Measurements from ENCODE around the gene EPSTI1.
"Not testable (repeated sequence)": the region's sequence is repeated elsewhere in the genome, so short reads cannot be mapped to it uniquely, and the experiment has no call there.

The EPSTI1 gene

DNA sequence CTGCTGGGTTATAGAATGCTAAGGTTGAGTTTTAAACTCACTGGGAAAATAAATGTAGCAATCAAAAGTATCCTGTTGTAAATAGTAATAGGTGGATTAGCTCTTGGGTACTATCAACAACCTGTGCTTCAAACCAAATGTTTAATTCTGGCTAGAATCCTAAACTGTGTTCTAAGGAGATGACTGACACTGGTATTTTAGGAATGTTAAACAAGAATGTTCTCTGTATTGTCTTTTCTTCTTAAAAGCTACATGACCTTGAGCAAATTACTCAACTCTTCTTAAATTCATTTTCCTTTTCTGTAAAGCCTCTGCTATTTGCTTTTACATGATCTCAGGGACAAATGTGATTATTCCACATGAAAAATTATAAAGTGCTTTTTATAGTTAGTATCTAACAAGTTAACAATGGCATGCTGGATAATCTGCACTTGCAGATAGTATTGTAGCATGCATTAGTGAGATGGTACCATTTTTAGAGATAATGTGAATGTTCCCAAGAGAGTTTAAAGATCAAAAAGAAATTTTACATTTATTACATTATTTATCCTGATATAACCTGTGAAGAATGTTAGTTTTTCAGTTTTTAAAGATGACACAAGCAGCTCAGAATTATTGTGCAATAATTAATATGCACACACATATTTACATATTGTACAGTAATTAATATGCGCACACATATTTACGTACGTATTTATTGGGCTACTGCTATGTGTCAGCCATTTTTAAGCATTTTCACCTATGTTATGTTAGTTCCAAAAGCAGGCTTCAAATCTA, 13.6 kb upstream of the EPSTI1 start:
- DNase-seq: no peak

DNA sequence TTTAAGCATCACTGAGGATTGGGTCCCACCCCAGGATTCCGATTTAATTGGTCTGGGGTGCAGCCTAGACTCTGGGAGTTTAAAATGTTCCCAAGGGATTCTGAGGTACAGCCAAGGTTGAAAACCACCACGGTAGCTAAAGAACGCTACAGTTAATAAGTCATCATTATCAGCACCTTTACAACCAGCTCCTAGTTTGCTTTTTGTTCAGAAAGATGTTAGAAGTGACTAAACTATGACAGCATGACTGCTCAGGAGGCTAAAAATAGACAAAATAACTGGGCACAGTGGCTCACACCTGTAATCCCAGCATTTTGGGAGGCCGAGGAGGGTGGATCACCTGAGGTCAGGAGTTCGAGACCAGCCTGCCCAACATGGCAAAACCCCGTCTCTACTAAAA, 11.7 kb upstream of the EPSTI1 start:
- DNase-seq: no peak

- no peak for DNase-seq
These were observed 11.0 kb upstream of the EPSTI1 start for GRCh38 chr13:43003010-43003409.

DNA sequence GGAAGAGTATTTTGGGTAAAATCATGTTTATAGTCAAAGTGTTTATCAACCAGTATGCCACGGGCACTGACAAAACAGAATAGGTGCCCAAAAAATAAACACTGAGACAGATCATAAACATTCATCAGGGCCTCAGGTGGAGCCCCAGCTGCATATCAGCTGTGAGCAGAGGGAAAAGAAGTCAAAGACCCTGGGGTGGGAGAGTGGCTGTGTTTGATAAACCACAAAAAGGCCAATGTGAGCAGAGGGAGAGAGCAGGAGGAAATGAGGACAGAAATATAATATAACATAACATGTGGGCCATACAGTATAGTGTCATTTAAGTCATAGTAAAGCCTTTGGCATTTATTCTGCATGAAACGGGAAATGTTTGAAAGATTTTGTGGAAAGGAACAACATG, 10.0 kb upstream of the EPSTI1 start:
- no peak for DNase-seq

DNA sequence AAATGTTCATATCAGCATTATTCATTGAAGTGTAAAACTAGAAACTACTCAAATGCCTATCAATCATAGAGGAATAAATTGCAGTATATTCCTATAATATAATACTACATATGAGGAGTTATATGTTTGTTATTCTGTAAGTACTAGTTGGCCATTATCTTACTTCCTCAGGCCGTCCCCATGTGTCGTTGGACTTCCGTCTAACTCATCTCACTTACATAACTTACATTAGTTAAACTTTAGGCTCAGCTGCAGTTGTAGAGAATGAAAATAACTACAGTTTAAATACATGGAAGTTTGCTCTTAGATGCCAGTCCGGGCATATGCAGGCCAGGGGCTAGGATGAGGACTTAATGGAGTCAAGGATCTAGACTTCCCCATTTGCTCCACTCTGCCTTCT, 8.6 kb upstream of the EPSTI1 start:
- DNase-seq: no peak

DNA sequence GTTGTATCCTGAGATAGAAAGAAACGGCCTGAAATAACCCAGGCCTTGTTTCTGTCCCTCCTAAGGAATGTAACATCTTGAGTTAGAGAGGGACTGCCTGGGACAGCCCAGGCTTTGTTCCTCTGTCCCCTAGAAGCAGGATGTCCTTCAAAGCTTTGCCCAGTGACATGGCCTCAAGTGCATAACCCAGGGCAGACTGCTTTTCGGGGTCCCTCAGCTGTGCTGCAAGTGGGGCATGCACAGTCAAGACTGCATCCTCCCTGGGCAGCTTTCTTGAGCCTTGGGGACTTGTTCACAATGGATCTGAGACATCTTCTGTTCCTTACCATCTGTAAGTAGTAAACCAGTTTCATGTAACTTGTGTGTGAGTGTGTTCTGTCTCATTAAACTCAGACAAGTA, 7.5 kb upstream of the EPSTI1 start:
- no peak for DNase-seq

DNA sequence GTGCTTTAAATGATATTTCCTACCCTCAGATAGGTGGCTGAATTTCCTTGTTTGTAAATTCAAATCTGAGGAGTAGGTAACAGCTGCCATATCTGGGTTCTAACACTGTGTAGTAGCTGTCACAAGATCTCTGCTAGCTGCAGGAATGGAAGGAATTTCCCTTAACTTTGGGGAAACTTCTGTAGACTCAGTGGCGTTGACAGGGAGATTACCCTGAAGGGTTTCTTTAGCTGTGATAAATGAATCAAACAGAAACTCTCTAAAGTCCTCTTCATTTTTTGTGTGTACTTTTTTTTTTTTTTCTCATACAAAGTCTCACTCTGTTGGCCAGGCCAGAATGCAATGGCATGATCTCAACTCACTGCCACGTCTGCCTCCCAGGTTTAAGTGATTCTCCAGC, 5.3 kb upstream of the EPSTI1 start:
- no peak for DNase-seq

GRCh38 chr13:42996584-42996983, 4.5 kb upstream of the EPSTI1 start:
- DNase-seq: no peak

- DNase-seq: no peak
These were observed 2.8 kb upstream of the EPSTI1 start for GRCh38 chr13:42994878-42995277.

GRCh38 chr13:42992764-42993122, 702 bp upstream of the EPSTI1 start:
- DNase-seq: no peak

DNA sequence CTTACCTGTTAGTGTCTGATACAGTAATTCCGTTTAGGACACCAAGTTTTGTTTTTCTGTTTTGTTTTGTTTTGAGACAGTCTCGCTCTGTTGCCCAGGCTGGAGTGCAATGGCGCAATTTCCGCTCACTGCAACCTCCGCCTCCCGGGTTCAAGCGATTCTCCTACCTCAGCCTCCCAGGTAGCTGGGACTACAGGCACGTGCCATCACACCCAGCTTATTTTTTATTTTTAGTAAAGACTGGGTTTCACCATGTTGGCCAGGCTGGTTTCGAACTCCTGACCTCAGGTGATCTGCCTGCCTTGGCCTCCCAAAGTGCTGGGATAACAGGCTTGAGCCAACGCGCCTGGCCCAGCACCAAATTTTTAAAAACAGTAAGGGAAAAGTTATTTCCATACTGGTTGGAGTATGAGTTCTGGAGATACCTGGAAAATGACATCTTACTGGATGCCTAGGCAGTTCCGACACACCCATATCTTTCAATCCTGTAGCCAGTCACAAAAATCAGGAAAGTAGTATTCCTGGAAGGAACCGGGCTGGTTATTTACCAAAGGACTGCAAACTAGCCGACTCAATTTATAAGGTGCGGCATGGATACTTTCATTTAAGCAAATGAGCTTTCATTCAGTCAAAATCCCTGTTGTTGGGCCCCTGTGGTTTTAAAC, 676 bp downstream of the EPSTI1 start:
- DNase-seq: not testable (repeated sequence)

DNA sequence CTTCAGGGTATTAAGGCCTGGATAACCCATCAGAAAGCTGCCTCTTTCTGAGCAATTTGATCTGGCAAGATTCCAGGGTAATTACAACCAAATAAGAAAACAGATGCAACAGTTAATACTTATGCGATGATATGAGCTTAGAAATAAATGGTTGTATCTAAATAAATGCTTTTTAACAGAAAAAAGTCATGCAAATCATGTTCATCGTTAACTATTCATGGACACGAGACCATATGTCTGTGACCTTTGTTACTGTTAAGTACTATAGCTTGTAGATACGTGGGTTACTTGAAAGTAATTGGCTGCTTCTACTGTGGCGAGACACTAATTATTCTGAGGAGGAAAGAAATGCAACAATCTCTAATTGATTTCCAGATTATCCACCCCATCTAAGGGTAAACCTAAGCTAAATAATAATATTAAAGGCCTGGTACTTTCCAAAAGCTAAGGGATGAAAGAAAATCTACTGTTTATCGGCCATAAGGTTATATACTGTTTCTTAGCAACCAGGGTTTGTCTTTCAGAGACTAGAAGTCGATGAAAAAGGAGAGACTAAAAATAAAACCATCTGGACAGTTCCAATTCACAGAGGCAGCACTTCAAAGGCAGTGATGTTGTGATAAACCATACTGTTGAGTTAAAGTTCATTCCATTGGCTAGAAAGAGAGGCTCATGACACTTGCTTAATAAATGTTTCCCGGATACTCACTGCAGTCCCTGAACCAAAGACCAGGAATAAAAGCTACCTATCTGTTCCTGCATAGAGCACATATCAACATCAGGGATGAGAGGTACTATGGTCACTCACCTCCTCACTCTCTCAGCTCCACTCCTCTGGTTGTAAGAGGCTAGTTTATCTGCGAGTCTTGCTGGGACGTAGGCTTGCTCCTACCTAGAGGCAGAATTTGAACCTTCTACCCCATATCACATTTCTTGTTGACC, 1.5 kb downstream of the EPSTI1 start:
- no peak for DNase-seq

- DNase-seq: no peak
These were observed 5.9 kb downstream of the EPSTI1 start for GRCh38 chr13:42986176-42986574.

- DNase-seq: no peak
These were observed 6.5 kb downstream of the EPSTI1 start for GRCh38 chr13:42985312-42986175.

- DNase-seq: no peak
These were observed 7.3 kb downstream of the EPSTI1 start for GRCh38 chr13:42984691-42985090.

- no peak for DNase-seq
These were observed 8.0 kb downstream of the EPSTI1 start for GRCh38 chr13:42984026-42984425.

GRCh38 chr13:42981853-42982252, 10.2 kb downstream of the EPSTI1 start:
- no peak for DNase-seq

DNA sequence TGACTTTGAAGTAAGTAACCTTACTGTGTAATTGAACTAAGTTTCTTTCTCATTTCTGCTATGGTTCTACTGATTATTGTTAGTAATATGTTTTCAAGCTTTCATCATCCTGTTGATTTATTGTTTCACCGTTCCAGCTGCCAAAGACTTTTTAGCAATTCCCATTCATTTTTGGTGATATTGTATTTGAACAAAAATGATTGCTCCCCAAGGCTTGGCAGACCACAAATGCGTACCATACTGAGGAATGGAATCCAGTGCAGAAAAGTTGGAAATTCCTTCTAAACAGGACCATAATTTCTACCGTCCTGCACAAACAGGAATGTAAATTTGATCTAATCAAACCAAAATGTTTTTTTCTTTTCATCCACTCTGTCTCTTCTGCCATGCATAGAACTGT, 10.7 kb downstream of the EPSTI1 start:
- DNase-seq: no peak

DNA sequence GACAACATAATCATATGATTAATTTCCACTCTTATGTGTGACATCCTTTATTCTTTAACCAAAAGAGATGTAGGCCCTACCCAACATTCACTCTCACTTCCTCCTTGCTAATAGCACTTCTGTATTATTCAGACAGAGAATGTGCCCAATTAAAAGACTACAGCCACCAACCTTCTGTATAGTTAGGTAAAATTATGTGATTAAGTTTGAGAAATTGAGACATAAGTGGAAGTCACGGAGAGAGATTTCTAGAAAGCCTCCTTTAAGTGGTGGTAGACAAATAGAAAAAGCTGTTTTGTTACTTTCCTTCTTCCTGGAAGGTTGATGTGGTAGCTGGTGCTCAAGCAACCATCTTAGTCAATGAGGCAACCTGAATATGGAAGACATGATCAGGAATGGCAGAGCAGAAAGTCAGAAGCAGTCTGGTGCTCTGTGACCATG, 14.8 kb downstream of the EPSTI1 start:
- DNase-seq: no peak

GRCh38 chr13:42976066-42976465, 16.0 kb downstream of the EPSTI1 start:
- no peak for DNase-seq

DNA sequence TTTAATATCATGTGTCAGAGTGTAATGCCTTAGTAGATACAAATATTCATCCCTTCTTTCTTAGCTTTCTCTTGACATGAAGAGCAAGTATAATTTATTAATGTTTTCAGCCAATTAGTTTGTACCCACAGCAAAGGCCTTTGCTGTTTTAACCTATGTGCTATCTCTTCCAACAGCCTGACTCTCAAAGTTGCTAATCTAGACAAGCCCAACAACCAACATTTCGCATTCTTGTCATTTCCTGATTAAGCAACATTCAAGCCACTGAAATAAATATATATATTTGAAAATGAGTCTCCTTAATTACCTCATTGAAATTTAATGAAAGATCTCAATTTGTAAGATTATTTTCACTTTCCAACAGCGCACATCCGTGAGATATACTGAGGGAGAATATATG, 18.5 kb downstream of the EPSTI1 start:
- DNase-seq: no peak

GRCh38 chr13:42971691-42972347, 20.2 kb downstream of the EPSTI1 start:
- DNase-seq: no peak
